Chondrocyte (in vitro differentiated cells): Measurements from ENCODE around the gene SAMD11. TPM values are rescaled to one million over a fixed set of nuclear protein-coding genes. Genes with fewer than 3 reads are reported as not detected.

ENCODE experiments used
- DNase-seq: peaks from one replicate; pipeline ENCODE4 v3.0.0; 2021; ENCODE audit warnings: mixed read lengths, low spot score
- H3K27ac Mint-ChIP-seq: one replicate; pipeline ENCODE4 v1.8.0; 2021; ENCODE audit warnings: mild to moderate bottlenecking, moderate library complexity, mixed read lengths; ENCODE audit not compliant: unreplicated experiment
- H3K27me3 Mint-ChIP-seq: 2 replicates; pipeline ENCODE4 v1.8.0; 2021; ENCODE audit warnings: low read depth, mixed read lengths
- H3K36me3 Mint-ChIP-seq: 2 replicates; pipeline ENCODE4 v1.8.0; 2021; ENCODE audit warnings: low read depth, mixed read lengths
- H3K4me1 Mint-ChIP-seq: 2 replicates; pipeline ENCODE4 v1.8.0; 2021; ENCODE audit warnings: low read depth, mild to moderate bottlenecking, mixed read lengths
- H3K4me3 Mint-ChIP-seq: one replicate; pipeline ENCODE4 v1.8.0; 2021; ENCODE audit warnings: mild to moderate bottlenecking, moderate library complexity, mixed read lengths; ENCODE audit not compliant: unreplicated experiment
- H3K9me3 Mint-ChIP-seq: 2 replicates; pipeline ENCODE4 v1.8.0; 2021; ENCODE audit warnings: low read depth, mixed read lengths
- total RNA-seq: library from RNA; stranded (reverse); gene quantifications from 3 replicates; pipeline ENCODE4 v1.2.1, GENCODE V29; 2021
- TF ChIP-seq, protein P1 (sequence below): fragments of 200-600 bp; sonication (generic); IDR thresholded peaks from 2 replicates; pipeline ENCODE4 v1.5.0; 2021; ENCODE audit warnings: antibody characterized with exemption, mild to moderate bottlenecking, moderate library complexity

SAMD11 gene
- total RNA-seq, 1 donor from 2014 or later: 3.4 TPM

DNA sequence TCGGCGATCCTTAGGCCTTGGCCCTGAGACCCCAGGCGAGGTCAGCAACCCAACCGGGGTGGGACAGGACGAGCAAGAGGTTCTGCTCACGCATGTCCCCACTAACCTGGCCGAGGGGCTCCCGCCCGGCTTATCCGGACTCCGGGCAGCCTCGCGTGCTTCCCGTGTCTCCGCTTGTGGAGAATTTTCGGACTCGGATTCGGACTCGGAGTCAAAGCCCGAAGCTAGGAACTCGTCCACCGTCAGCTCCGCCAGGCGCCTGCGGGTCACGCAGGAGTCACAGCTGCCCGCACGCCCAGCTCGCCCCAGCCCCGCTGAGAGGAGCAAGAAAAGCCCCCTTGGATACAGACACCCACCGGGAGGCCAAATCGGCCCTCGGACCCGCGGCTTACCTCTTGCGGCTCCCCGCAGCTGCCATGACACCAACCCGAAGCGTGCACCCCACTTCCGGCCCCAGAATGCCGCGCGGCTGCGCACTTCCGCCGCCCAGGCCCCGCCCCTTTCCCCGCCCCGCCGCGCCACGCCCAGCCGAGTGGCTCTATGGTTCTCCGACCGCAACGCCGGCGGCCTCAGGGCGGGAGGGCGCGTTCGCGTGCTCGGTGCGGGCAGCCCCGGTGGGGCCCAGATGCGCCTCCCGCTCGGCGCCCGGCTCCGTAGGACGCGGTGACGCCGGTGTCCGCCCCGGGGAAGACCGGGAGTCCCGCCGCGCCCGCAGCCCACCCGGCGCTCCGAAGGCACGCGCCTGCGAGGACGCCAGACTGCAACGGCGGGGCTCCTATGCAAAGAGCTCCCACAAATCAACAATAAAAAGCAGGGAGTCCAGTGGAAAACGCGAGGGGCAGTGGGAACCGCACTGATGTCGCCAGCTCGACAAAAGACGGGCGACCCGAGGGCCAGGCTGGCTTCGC lies 35.4 kb downstream of the SAMD11 start, which contains the start of gene NOC2L:
Gene NOC2L, minus strand, starts transcription at position 434 of the 908 bp plus-strand sequence. Its CDS starts 16 bp downstream, at position 418.
- Mint-ChIP-seq H3K36me3 (peaks cover 8% of the 10 kb centered on the region), H3K27me3 (no peaks in the 10 kb centered on the region), H3K4me3 (peak within 1 kb of the TSS; percentile 83), H3K9me3 (no peaks in the 10 kb centered on the region), H3K4me1 (peaks cover 18% of the 10 kb centered on the region), H3K27ac (peak within 1 kb of the TSS; percentile 84)
- TF ChIP-seq, protein P1, sequence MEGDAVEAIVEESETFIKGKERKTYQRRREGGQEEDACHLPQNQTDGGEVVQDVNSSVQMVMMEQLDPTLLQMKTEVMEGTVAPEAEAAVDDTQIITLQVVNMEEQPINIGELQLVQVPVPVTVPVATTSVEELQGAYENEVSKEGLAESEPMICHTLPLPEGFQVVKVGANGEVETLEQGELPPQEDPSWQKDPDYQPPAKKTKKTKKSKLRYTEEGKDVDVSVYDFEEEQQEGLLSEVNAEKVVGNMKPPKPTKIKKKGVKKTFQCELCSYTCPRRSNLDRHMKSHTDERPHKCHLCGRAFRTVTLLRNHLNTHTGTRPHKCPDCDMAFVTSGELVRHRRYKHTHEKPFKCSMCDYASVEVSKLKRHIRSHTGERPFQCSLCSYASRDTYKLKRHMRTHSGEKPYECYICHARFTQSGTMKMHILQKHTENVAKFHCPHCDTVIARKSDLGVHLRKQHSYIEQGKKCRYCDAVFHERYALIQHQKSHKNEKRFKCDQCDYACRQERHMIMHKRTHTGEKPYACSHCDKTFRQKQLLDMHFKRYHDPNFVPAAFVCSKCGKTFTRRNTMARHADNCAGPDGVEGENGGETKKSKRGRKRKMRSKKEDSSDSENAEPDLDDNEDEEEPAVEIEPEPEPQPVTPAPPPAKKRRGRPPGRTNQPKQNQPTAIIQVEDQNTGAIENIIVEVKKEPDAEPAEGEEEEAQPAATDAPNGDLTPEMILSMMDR: no peak
- DNase-seq: no peak

DNA sequence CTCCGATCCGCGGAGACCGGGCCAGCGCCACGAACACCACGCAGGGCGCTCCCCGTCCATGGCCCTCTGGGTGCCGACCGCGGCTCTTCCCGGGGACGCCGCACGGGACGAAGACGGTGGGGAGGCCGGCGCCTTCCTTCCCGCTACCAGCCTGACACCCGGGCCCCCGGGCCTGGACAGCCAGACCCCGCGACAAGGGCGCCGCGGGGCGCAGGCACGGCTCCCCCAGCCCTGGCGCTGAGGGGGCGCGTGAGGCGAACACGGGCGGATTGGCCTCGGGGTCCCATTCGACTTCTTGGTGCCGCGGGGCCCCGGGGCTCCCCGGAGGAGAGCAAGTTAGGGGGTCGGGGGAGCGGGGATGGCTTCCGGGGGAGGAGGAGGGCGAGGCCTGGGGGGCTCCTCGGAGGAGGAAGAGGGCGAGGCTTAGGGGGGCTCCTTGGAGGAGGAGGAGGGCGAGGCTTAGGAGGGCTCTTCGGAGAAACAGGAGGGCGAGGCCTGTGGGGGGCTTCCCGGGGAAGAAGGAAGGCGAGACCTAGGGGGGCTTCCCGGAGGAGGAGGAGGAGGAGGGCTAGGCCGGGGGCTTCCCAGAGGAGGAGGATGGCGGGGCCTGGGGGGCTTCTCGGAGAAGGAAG lies 36.1 kb downstream of the SAMD11 start:
- Mint-ChIP-seq H3K36me3 (peaks cover 8% of the 10 kb centered on the region), H3K27me3 (no peaks in the 10 kb centered on the region), H3K4me3 (peak overlapping the region; percentile 67), H3K9me3 (no peaks in the 10 kb centered on the region), H3K27ac (peak overlapping the region; percentile 49), H3K4me1 (peaks cover 18% of the 10 kb centered on the region)
- TF ChIP-seq, protein P1: no peak
- no peak for DNase-seq

DNA sequence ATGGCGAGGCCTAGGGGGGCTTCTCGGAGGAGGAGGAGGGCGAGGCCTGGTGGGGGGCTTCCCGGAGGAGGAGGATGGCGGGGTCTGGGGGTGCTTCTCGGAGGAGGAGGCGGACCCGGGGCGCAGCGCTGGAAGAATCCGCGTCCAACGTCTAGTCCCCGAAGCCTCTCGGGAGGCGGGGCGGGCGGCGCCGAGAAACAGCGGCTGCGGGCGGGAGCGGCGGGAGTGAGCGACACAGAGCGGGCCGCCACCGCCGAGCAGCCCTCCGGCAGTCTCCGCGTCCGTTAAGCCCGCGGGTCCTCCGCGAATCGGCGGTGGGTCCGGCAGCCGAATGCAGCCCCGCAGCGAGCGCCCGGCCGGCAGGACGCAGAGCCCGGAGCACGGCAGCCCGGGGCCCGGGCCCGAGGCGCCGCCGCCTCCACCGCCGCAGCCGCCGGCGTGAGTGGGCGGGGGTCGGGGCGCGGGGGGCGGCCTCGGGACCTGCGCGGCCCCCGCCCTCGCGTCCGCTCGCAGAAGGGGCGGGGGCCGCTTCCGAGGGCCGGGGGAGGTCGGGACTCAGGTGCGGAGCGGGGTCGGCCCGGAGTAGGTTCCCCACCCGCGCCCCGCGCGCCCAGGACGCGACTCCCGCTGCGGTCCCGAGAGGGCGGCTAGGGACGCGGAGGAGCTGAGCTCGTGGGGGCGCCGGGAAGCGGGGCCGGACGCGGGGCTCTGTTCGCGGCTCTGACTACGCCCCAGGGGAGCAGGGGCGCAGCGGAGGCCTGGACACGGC lies 36.8 kb downstream of the SAMD11 start, which contains the start of gene KLHL17:
Gene KLHL17, plus strand, starts transcription at position 222 of the 769 bp plus-strand sequence. Its CDS starts 110 bp downstream, at position 332.
- no peaks in the 10 kb centered on the region for H3K27me3 Mint-ChIP-seq
- peak within 1 kb of the TSS; percentile 67 for H3K4me3 Mint-ChIP-seq
- H3K9me3 Mint-ChIP-seq: no peaks in the 10 kb centered on the region
- peak within 1 kb of the TSS; percentile 49 for H3K27ac Mint-ChIP-seq
- H3K4me1 Mint-ChIP-seq: peaks cover 18% of the 10 kb centered on the region
- TF ChIP-seq, protein P1: no peak
- H3K36me3 Mint-ChIP-seq: peaks cover 4% of the 10 kb centered on the region
- no peak for DNase-seq

DNA sequence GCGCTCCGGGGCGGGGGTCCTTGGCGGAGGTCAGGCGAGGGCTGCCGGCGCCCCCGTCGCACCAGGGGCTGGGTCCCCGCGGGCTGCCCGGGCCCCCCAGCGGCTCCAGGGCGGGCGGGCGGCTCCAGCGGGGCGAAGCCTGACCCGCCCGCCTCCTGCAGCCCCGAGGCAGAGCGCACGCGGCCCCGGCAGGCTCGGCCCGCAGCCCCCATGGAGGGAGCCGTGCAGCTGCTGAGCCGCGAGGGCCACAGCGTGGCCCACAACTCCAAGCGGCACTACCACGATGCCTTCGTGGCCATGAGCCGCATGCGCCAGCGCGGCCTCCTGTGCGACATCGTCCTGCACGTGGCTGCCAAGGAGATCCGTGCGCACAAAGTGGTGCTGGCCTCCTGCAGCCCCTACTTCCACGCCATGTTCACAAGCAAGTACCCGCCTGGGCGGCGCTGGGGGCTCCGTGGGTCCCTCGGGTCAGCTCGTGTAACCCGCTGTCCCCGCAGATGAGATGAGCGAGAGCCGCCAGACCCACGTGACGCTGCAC lies 37.5 kb downstream of the SAMD11 start:
- Mint-ChIP-seq H3K4me3 (peak overlapping the region; percentile 36), H3K4me1 (peaks cover 18% of the 10 kb centered on the region), H3K27me3 (no peaks in the 10 kb centered on the region), H3K9me3 (no peaks in the 10 kb centered on the region), H3K27ac (no peak overlapping the region), H3K36me3 (peaks cover 2% of the 10 kb centered on the region)
- DNase-seq: no peak
- TF ChIP-seq, protein P1: no peak
